Amygdala (tissue), 56 donors: ENCODE results near the gene MYADML2.

Source experiments
- DNase-seq, 56 donors: peaks; one replicate each; lab custom pipeline; 2025; lab: John Stamatoyannopoulos, UW

Gene MYADML2

DNA sequence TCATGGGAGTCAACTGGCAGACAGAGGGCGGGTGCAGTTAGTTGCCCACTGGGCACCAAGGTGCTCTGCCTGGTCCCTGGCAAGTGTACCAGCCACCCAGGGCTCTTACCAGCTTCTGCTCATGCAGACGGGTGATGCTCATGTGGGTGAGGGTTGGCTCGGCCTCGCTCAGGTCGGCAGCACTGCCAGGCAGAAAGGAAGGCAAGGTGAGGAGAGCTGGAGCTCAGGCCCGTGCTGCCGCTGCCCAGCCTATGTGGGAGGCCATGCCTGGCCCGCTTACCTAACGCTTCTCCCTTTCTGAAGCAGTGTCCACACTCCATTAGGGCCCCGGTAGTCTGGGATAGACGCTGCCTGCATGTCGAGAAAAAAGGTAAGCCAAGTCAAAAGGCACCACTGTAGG is 31.7 kb downstream of the MYADML2 start:
- DNase-seq = no peak

- DNase-seq = no peak
These were observed 32.8 kb downstream of the MYADML2 start for GRCh38 chr17:81914103-81914850.

GRCh38 chr17:81913394-81914102 is 33.5 kb downstream of the MYADML2 start:
- DNase-seq = no peak

DNA sequence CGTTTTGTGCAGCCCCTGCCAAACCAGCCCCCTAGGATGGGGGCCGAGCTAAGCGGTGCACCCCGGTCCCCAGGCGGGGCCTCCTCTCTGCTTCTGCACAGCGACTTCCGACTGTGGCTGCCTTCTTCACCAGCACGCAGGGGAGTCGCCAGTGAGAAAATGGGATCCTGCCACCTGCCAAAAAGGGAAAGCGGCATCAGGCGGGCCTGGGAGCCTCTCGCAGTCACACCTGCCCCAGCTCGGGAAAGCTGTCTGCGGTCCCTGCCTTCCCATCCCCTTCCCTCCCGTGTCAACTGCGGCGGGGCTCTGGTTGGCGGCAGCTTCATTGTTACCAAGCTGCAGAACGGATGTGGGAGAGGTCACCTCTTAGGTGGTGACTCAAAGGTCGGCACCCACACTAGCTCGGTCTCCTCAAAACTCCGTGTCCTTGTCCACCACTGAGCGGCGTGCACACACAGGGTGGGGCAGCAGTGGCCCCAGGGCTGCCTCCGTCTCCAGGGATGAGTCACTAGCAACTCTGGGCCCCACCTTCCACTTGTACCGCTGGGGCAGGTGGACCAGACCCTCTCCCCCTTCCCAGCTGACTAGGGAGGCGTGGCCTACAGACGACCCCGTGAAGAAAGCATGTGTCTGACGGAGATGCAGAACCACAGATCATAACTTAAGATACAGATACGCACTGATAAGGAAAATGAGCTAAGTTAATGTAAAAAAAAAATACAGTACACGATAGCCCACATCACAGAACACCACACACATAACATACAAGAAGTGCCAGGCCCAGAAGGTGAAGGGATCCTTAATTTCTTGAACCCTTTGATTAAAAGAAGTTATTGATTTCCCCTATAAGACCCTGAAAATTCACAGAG is 34.4 kb downstream of the MYADML2 start:
- no peak for DNase-seq

GRCh38 chr17:81911969-81912368 is 35.1 kb downstream of the MYADML2 start:
- no peak for DNase-seq

DNA sequence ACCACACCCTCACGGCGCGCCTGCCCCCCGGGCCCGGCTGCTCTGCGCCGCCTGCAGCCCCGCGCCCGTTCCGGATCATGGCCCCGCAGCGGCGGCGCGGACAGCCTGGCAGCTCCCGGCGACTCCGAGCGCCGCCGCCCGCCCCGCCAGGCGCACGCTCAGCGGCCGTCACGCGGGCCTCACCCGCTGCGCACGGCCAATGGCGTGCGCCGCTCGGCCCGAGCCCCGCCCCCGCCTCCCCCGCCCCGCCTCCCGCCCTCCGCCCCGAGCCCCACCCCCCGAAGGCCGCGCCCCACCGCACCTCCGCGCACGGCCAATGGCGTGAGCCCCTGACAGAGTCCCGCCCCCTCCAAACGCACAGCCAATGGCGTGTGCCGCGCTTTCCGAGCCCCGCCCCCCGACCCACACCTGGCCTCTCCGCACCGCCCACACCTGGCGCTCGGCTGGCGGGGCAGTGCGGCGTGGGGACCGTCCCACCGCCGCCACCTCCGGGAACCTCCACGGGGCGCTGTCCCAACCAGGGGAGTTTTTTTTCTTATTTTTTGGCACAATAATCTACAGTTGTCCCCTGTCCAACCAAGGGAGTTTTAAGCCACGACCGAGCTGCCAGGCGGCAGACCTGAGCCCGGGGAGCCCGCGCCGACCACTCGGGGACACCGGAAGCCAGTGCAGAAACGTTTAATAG is 35.6 kb downstream of the MYADML2 start, which contains the start of gene PCYT2:
TSS of gene PCYT2 (minus strand) at position 123 of the 685 bp plus-strand sequence. CDS start at position 79, 44 bp downstream.
- DNase-seq = peak in 55 of 56 donors; percentile 46 to 94 (median 83)

DNA sequence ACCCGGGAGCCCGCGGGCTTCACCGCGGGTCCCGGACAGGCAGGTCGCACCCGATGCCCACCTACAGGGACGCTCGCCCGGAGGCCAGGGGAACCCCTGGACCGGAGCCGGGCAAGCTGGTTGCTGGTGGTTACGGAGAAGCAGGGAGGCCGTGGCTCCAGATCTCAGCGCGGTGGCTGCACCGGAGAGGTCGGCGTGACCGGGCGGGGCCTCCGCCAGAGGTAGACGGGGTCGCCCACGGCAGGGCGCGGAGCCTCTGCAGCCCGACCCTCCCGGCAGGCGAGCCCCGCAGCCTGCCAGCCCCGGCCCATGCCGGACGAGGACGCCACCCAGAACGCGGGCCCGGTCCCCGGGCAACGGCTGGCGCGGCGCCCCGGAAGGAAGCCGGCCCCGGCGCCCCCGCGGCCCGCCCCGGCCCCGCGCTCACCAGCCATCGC is 36.2 kb downstream of the MYADML2 start:
- peak in 1 of 56 donors; percentile 49 for DNase-seq

GRCh38 chr17:81909966-81910839 is 36.8 kb downstream of the MYADML2 start:
- DNase-seq = peak in 1 of 56 donors; percentile 7

DNA sequence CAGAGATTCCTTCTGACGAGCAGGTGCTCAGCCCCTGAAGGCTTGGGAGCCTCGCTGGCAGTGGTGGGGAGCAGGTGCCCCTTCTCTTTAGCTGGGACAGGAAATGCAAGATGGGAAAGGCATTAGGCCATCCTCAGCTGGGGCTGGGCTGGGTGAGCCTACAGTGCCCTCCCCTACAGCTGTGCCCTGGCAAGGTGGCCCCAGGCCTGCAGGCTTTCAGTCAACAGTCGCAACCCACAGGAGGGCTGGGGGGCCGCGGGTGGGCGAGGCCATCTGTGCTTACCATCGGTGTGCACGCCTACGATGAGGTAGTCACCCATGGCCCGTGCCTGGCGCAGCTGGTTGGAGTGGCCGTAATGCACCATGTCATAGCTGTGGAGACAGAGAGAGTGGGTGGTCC is 37.8 kb downstream of the MYADML2 start:
- DNase-seq = no peak

DNA sequence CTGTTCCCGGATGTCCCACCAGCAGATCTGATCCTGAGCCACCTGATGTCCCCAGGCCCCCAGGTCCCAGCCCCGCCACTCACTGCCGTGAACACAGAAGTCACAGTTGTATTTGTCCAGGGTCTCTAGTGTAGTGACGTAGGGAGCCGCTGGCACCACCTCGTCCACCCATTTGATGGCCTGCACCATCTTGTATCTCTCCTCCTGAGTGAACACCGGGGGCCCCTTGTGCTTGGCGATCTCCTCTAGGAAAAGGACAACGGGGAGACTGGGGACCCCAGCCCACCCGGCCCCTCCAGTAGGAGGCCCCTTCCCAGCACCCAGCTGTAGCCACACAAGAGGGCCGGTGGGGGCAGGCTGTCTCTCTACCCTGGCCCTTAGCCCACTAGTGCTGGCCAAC is 38.2 kb downstream of the MYADML2 start:
- no peak for DNase-seq

DNA sequence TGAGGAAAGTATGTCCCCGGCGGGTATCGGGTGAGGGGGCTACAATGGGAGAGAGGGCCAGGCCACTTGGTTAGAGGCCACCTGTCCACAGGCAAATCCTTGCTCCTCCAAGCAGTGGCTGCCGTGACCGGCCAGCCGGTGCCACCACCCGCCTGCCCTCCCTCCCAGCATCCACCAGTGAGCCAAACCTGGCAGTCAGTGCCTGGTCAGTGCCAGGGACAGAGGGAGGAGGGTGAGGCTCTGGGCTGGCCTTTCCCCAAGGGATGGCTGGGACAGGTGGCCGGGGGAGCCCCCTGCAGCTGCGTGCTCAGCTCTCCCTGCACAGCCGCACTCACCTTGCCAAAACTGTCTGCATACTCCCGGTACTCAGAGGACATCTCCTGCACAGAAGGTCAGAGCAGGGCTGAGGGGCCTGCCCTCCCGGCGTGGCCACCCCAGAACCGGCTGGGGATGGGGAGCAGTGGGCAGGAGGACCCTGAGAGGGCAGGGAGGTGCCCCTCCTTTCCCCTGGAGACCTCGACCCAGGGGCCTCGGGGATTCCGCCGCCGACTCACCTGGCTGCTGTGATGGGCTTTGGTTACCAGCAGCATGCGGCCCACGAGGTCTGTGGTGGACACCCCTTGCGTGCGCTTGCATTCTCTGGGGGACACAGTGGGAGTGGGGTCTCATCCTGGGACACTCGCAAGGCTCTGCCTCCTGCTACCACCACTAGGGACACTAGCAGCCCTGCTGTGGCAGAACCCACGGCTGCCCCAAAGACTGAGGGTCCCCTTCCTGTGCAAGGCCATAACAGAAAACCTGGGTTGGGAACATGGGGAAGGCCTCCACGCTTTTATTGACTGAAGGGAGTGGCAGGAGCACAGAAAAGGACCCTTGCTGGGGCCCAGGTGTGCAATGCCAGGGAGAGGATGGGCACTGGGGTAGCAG is 39.6 kb downstream of the MYADML2 start:
- no peak for DNase-seq

DNA sequence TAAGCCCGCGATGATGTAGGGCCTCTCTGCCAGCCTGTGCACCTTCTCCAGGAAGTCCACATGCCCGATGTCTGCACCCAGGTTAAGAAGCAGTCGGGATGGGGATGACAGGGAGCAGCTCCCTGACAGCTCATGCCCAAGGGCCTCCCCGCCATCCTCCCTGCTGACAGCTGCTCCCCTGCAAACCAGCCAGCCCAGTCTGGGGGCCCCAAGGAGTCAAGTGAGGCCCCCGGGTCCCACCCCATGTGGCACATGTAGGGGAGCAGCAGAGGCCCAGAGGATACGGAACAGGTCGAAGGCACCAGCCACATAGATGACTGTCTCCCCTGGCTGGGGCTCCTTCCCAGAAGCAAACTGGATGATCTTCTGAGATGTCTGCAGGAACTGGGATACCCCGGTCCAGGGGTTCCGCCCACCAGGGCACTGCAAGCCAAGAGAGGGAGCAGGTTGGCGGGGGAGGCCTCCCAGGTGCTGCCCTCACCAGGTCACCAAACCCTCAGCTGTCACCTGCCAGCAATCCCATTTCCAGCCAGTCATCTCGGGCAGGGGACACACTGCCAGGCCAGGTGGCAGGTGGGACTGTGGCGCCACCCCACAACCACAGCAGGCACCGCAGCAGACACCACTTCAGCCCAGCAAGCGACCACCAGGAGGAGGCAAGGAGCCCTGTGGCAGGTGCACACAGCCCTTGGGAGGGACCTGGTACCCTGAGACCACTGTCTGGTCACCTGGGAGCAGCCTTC is 40.4 kb downstream of the MYADML2 start:
- no peak for DNase-seq

GRCh38 chr17:81905993-81906392 is 41.0 kb downstream of the MYADML2 start:
- DNase-seq = no peak

GRCh38 chr17:81905424-81905875 is 41.6 kb downstream of the MYADML2 start:
- no peak for DNase-seq

DNA sequence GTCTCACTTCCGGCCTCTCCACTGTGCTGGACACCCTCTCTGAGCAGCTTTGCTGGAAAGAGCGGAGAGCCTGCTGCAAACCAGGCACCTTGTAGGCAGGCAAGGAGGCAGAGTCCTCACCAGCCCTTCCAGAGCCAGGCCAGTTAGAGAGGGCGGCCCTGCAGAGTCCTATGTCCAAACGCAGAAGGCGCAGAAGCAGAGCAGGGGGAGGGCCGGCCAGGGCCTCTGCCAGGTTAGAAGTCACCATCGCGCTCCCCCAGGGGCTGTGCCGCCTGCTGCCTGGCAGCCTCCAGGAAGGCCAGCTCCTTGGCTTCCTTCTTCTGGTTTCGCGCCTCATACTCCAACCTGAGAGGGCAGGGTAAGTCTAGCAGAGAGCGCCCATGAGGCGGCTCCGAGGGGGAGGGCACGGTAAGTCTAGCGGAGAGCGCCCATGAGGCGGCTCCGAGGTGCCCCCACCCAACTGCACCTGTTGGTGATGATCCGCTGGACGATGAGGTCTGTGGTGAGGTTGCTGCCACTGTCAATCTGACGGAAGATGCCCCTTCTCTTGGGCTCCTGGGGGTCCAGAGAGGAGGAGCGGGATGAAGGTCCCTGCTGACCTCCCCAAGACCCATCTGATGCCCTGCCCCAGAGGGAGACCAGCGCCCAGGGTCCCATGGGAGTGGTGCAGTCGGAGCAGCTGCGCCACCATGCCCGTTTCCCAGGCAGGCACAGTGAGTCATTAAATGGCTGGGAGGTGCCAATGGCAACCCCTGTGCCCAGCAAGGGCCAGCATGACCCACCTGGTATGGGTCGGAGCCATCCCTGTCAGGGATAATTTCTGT is 42.2 kb downstream of the MYADML2 start:
- no peak for DNase-seq

DNA sequence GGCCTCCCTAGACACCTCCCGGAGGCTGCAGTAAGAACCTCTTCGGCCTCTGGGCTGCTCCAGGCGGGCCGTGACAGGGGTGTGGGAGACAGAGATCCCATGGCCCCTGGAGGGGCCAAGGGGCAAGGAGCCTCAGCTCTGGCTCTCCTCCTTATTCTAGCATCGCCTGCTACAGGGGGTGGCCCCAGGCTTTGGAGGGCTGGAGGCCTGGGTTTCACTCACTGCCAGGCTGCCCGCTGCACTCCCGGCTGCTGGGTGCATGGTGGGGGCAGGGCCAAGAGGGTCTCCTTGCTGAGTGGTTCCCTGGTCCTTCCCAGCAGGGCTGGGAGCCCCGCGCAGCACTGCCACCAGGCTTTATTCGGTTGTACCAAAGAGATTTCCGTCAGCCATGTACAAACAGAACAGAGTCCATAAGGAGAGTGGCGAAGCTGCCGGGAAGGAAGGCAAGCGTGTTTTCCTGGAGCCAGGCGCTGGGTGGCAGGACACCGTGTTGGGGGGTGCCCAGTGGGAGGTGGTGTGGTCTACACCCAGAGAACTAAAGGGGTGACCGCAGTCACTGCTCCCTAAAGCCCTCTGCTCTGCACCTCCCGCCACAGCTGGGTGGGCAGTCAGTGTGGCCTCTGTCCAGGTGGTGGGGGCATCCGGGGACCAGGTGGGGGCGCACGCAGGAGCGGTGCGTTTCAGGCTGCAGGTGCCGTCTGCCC is 43.0 kb downstream of the MYADML2 start:
- DNase-seq = no peak
